ENCODE data around the gene KRT5.
"Not testable (repeated sequence)": the region's sequence is repeated elsewhere in the genome, so short reads cannot be mapped to it uniquely, and the experiment has no call there.

KRT5 gene

GRCh38 chr12:52493172-52493571 lies 27.0 kb downstream of the KRT5 start, which contains the start of gene KRT6A:
Gene KRT6A (minus strand): TSS chr12:52493257. CDS start chr12:52493188, 69 bp downstream.
- no peak for DNase-seq

DNA sequence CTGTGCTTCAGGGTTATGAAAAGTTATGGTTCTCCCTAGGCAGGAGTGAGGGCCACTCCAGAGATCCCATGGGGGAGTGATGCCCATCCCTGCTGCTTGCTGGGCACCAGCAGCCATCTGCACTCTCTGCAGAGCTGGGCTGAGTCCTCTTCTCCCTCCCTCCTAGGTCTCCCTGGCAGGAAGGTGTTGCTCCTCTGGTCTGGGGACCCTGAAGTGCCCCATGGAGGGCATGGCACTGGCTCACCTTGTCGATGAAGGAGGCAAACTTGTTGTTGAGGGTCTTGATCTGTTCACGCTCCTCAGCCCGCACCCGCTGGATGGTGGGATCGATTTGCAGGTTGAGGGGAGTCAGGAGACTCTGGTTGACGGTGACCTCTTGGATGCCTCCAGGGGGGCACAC lies 27.8 kb downstream of the KRT5 start:
- DNase-seq = not testable (repeated sequence)

DNA sequence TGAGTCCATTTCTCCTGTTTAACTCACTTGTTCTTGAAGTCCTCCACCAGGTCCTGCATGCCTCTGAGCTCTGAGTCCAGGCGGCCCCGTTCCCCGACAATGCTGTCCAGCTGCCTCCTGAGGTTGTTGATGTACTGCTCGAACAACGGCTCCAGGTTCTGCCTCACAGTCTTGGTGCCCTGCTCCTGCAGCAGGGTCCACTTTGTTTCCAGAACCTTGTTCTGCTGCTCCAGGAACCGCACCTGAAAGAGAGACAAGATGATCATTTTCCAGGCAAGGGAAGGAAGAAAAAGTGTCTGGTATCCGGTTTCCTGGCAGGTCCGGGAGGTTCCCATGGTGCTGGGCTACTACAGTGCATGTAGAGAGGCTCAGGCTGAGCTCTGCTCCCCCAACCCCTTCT lies 28.7 kb downstream of the KRT5 start:
- DNase-seq = not testable (repeated sequence)

DNA sequence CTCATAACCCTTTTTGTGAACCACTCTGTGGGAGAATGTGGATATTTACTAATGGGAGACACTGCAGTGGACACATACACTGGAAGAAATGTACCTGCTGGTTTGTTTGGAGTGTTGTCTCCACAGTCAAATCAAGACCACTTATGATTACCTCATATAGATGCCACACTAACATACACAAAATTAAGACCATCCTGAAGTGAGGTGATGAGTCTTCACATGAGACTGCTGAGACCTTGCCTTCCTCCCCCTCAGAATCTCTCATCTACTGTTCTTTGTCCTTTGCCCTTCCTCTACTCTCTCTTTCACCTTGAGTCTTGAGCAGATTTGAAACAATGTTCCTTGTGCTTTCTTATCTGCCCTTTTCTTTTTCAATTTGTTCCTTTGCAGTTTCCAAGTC lies 31.5 kb downstream of the KRT5 start:
- no peak for DNase-seq

DNA sequence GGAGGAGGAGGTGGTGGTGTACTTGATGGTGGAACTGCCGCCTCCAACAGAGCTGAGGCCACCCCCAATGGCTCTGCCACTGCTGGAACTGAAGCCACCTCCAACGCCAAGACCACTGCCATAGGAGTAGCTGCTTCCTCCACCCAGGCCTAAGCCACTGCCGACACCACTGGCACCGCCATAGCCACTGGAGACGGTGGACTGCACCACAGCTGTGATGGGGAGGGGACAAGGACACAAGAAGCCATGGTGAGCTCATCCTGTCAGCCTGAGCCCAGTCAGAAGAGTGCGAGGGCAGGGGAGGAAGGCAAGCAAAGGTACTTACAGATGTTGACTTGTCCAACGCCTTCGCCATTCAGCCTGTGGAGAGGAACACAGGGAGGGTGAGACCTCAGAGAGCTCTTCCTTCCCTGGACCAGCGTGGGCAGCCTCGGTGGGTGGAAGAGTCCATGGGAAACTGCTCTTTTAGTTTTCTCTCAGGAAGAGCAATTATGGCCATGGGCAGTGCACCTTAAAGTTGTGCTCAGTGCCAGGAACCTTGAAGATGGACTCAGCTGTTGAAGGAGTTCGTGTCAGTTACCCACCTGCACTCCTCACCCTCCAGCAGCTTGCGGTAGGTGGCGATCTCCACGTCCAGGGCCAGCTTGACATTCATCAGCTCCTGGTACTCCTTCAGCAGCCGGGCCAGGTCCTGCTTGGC lies 32.3 kb downstream of the KRT5 start:
- DNase-seq = not testable (repeated sequence)

GRCh38 chr12:52487211-52487610 lies 33.0 kb downstream of the KRT5 start:
- DNase-seq = no peak

GRCh38 chr12:52486166-52487105 lies 33.8 kb downstream of the KRT5 start:
- DNase-seq = no peak

DNA sequence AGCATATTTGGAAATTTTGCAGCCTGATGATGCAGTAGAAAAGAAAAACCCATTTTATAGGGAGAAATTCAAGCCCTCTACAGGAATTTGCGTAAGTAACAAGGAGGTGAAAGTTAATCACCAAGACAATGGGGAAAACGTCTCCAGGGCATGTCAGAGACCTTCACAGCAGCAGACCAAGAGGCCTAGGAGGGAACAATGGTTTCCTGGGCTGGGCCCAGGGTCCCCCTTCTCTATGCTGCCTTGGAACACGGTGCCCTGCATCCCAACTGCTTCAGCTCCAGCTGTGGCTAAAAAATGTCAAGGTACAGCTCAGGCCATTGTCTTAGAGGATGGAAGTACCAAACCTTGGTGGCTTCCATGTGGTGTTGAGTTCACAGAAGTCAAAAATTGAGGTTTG lies 40.1 kb downstream of the KRT5 start:
- DNase-seq = no peak

DNA sequence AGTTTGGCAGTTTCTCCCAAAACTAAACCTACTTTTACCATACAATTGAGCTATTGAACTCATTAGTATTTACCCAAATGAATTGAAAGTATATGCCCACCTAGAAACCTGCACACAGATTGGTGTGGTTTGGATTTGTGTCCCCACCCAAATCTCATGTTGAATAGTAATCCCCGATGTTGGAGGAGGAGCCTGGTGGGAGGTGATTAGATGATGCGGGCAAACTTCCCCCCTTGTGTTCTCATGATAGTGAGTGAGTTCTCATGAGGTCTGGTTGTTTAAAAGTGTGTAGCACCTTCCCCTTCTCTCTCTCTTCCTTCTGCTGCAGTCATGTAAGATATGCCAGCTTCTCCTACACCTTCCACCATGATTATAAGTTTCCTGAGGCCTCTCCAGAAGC lies 42.5 kb downstream of the KRT5 start:
- DNase-seq = no peak

DNA sequence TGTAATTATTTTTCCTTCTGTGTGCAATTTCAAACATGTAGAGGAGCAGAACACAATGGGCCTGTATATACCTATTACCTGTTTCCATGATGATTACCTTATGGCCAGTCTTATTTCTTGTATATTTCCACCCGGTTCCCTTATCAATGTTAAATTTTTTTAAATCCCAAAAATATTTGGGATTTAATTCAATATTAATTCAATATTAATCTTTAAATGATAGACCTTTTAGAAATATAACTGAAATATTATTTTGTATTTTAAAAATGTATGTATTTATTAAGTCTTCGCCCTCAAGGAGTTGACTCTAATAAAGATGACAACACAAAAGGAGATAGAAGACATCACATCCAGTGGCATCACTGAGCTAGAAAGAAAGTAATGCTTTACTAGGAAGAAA lies 46.0 kb downstream of the KRT5 start:
- no peak for DNase-seq

DNA sequence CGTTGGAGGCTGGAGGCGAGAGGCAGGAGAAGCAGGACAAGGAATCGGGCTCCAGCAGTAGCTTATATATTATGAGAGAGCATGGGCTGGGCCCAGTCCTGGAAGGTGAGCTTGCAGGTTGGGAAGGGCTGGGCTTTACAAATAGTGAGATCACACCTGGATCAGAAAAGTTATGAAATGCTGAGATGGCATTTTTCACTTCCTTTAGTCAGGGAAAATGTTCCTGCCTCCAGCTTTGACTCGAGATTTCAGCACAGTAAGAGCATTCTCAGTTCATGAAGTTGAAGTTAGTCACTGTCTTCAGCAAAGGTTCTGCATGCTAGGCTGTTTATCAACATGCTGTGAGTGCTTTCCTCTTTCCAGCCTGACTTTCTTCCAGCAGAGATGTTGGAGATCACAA lies 46.4 kb downstream of the KRT5 start, which contains the start of gene KRT6C:
Gene KRT6C (minus strand): TSS at position 38 of the 400 bp plus-strand sequence. CDS start 68 bp downstream, outside the sequence.
- DNase-seq = no peak

GRCh38 chr12:52469853-52470252 lies 50.3 kb downstream of the KRT5 start:
- DNase-seq = no peak

- no peak for DNase-seq
These were observed 55.3 kb downstream of the KRT5 start for GRCh38 chr12:52464897-52465296.

All from fibroblast of skin of right quadriceps (primary cell).